ENCODE measurements around the gene COMMD4.
"Not testable (repeated sequence)": the region's sequence is repeated elsewhere in the genome, so short reads cannot be mapped to it uniquely, and the experiment has no call there.

Gene COMMD4

DNA sequence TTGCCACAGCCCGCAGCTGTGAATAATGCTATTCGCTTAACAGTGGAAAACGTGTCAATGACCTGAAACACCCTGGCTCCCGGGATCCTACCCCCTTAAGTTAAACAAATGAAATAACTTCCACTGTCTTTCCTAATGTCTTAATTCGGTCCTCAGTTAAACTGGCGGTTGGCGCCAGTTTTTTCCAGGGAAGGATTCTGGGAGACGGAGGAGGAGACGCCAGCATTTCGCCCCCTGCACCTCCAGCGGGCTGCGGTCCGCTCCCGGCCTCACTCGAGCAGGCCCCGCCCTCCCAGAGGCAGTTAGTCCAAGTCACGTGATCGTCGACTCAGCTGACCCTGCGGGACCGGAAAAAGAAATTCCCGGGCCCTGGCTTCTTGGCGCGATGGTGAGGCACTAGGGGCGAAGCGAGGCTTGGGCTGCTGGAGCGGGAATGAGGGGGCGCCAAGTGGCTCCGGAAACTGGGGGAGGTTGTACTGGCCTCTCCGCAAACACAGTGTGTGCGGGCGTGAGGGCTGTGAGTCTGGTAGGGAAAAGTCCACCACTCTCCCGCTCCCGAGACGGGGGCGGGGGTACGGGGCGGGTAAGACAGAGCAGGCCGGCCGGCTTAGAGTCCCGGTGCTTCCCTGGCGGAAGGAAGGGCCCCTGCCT, at the start of gene COMMD4:
Gene COMMD4, plus strand, starts transcription at position 359 of the 651 bp plus-strand sequence. Its CDS starts 27 bp downstream, at position 386.
- DNase-seq = peak; percentile 63 to 97 (median 89)

DNA sequence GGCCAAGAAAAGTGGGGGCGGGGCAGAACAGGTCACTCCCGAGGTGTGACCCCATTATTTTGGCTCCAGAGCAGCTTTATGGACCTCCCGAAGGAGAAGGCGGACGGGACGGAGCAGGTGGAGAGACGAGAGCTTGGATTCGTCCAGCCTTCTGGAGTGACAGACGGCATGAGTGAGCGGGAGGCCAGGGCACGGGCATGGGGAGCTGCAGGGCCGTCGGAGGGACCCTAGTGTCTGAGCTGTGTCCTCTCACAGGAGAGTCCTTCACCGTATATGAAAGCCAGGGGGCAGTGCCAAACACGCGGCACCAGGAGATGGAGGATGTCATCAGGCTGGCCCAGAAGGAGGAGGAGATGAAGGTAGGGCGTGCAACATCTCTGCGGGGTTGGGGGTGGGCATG, 42.2 kb upstream of the COMMD4 start:
- DNase-seq = not testable (repeated sequence)

DNA sequence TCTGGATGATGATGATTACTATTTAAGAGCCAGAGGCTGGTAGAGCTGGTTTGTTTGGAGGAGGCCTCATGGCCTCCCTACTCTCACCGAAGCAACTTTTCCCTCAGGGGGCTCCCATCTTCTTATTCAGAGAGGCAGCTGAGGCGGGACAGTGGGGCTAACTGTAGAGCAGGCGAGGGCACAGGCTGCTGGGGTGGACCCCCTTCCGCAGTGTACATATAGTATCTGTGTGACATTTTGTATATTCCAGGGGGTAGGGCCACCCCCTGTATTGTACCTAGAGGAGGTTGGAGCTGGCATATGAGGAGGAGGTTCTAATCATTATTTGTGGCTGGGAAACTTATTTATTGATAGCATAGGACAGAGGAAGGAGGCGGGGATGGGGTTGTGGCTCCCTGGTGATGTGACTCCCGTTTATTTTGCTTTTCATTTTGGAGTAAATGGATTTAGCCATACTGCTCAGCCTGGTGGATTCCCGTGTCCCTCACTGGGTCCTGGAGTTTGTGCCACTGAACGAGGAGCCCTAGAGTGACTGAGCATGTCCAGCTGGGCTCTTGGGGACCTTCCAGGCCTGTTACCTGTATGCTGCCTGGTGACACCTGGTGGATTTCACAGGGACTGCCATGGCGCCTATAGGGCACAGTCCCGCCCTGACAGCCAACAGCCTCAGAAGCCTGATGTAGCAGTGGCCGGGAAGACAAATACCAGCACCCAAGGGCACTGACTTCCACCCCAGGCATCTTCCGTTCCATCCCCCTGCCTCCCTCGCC, 37.1 kb upstream of the COMMD4 start:
- DNase-seq = not testable (repeated sequence)

DNA sequence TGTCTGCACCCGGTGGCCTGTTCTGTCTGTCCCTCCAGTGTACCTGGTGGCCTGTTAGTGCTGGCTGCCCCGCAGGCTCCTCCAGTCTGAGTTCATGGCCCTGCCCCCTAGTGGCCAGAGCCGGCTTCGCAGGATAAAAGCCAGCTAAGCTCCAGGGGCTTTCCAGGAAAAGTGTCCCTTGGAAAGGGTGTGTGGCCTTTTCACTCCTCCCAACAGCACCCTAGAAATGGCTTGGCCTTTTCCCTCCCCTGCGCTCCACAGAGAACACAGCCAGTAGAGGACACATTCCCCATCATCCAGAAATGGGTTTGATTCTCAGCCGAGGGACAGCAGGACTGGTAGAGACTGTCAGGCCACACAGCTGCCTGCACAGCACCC, 36.6 kb upstream of the COMMD4 start:
- not testable (repeated sequence) for DNase-seq

DNA sequence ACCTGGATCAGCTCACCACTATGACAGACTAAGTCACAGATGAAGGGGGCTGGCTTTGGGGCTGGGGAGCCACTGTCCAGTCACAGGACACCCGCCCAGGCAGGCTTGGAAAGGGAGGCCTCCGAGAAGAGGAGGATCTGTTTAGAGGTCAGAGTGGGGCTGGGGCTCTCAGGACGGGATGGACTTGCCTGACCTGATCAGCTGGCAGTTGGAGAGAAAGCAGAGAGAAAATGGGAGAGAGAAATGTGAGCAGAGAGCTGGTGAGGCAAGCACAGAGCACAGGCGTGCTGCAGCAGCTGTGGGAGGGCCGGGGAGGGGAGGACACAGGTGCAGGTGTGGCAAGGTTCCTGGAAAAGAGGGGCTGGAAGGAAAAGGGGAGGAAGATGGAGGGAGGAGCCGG, 35.8 kb upstream of the COMMD4 start:
- DNase-seq = not testable (repeated sequence)

DNA sequence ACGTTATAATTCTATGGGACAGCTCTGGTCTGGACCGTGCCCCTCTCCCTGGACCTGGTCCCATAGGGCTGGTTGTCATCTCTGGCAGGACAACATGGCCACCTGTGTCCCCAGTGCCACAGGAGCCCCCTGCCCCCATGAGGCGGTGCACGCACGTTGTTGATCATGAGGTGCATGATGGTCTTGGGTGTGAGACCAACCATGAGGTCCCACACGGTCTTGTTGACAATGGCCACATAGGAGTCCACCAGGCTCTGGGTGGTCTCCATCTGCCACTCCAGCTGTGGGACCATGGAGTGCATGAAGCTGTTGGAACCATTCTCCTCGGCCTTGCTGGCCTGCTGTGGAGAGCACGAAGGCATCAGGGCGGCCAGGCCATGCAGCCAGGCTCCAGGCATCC, 33.5 kb upstream of the COMMD4 start:
- DNase-seq = no peak

DNA sequence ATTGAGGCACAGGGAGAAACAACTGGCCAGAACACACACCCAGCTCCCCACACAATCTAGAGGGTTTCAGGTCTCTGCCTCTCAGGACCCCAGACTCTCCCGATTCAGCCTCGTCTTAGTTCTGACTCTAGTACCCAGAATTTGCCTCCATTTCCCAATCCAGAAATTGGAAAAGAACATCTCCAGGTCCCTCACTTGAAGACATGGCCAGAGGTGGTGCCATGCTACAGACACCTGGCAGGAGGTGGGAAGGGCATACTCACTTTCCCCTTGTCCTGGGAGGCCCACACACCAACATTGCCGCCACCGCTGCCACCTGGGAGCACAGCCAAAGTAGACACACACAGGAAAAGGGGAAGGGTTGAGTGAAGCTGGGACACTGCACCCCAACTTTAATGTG, 33.1 kb upstream of the COMMD4 start:
- not testable (repeated sequence) for DNase-seq

DNA sequence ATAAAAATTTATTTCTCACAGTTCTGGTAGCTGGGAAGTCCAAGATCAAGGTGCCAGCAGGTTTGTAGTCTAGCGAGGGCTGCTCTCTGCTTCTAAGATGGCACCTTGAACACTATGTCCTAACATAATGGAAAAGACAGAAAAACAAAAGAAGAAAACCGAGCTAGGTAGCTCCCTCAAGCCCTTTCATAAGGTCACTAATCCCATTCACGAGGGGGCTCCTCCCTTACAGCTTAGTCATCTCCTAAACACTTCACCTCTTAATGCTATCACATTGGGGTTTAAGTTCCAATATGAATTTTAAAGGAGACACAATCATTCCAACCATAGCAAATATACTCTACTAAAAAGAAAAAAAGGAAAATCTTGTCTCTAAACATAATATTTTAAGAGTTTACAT, 29.7 kb upstream of the COMMD4 start:
- DNase-seq = no peak

DNA sequence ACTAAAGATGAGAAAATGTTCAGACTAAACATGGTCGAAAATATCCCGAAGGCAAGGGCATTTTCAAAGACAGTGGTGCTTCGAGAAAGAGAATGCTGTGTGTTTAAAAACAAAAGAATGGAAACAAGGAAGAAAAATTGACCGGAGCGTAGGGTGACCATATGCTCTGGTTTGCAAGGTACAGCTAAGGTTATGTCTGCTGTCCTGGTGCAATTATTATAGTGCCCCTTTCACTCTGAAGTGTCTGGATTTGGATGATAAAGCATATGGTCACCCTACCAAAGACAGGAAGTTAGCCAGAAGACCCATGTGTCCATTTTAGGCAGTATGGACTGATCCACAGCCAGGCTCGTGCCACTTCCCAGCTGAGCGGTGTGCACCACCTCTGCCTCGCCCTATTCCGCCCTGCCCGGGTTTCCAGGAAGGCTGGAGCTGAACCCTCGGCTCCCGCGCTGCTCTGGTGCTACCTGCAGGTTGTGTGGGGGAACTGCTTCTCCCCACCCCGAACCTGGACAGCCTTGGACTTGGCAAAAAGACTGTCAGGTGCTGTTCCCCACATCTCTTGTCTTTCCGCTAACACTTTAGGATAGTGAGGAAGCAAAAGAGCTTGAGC, 28.0 kb upstream of the COMMD4 start:
- DNase-seq = peak in 1 of 51 donors; percentile 4

DNA sequence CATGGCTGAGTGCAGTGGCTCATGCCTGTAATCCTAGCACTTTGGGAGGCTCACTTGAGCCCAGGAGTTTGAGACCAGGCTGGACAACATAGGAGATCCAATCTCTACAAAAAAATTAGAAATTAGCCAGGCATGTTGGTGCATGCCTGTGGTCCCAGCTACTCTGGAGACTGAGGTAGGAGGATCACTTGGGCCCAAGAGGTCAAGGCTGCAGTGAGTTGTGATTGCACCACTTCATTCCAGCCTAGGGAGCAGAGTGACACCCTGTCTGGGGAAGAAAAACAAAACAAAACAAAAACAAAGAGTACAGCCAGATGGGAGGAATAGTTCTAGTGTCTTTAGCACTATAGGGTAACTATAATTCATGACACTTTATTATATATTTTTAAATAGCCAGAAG, 26.2 kb upstream of the COMMD4 start:
- DNase-seq = no peak

DNA sequence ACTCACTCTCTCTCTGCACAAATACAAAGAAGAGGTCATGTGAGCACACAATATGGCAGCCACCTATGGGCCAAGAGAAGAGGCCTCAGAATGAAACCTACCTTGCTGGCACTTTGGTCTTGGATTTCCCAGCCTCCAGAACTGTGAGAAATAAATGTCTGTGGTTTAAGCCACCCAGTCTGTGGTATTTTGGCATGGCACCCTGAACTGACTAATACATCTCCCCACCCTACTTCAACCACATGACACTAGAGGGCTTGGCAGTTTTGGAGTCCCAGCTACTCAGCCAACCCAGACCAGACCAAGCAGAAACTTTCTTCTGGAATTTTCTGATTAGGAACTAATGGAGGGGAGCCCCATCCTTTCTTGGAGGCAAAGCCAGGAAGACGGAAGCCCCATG, 23.3 kb upstream of the COMMD4 start:
- DNase-seq = not testable (repeated sequence)

DNA sequence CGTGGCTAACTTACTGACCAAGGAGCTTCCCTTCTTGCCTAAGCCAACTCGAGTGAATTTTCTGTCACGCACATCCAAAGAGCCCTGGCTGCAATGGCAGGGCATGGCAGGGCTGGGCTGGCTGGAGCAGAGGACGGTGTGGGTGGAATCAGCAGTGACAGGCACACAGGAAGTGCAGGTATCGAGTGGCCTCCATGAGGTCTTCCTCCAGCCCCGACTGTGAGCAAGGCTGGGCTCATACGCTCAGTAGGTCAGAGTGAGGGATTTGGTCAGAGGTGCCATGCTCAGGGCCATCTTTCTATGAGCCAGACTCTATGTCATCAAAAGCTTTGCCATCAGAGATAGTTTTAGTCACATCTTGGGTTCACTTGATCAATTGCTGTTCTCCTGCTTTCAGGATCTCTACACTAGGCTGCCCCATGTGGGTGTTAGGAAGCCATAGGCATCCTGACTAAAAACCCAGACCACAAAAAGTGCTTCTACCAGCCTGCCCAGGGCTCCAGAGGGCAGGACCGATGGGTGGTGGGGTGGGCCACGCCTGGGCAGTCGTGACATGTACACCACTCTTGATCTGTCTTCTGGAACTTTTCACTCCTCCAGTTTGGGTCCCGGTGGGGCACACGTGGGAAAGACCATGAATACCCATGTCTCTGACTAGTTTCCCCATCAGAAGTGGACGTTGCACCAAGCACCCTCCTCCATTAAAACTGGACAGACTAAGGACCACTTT, 22.6 kb upstream of the COMMD4 start:
- no peak for DNase-seq

DNA sequence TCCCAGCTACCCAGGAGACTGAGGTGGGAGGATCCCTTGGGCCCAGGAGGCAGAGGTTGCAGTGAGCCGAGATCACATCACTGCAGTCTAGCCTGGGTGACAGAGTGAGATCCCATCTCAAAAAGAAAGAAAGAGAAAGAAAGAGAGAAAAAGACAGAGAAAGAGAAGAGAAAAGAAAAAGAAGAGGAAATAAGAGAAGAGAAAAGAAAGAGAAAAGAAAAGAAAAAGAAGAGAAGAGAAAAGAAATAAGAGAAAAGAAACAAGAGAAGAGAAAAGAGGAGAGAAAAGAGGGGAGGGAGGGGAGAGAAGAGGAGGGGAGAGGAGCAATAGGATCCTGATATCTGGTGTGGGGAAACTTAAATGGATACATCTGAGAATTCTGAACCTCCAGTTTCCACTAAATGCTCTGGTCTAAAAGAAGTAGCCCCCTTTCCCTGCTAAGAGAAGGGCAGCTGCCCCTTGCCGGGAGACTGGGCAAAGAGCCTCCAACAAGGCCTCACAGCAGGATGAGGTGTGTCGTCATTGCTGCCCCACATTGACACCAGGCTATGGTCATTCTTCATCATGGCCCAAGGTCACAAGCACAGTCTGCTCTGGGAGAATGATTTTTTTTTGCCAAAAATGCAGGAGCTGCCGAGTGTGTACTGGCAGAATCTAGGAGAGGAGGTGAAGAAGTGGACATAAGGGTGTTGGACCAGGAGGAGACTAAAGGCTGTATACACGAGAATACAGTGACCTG, 21.1 kb upstream of the COMMD4 start:
- DNase-seq = no peak

DNA sequence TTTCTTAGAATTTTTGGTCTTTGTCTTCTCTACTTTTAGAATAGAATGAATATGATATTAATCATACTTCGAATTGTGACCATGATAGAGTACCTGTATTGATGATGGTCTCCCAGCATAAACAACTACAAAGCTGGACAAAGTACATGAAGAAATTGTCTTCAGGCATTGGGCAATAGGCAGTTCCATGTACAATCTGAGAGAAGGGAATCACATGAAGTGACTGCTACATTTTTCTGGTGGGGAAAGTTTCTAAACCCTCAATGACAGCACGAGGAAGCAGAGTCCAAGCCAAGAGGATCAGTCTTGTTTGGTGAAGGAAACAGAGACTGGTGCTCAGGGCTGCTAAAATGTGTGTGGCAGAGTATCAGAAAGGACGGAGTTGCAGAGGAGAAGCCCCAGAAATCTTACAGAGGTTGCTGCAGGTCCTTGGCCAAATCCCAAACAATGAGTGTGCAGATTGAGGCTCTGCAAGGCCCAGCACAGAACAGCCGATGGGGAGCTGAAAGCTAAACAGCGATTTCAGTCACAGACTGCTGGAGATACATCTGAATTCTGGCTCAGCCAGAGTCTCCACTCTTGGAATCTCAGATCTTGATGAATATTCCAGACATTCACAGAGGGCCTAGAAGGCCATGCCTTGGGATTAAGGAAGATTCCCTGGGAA, 16.5 kb upstream of the COMMD4 start:
- not testable (repeated sequence) for DNase-seq

DNA sequence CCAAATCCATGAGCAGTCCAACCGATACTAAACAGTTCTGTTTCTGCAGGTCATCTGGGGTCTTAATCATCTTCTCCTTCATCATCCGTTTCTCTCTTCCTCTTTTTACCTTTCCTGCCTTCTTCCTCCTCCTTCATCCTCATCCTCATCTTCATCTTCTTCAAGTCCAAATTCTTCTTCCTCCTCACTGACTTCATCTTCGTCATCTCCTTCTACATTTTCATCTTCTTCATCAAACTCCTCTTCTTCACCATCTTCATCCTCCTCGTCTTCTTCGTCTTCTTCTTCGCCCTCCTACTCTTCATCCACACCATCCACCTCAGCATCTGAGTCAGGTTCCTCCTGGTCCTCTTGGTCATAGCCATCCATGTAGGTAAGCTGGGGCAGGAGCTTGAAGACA, 14.2 kb upstream of the COMMD4 start:
- no peak for DNase-seq

DNA sequence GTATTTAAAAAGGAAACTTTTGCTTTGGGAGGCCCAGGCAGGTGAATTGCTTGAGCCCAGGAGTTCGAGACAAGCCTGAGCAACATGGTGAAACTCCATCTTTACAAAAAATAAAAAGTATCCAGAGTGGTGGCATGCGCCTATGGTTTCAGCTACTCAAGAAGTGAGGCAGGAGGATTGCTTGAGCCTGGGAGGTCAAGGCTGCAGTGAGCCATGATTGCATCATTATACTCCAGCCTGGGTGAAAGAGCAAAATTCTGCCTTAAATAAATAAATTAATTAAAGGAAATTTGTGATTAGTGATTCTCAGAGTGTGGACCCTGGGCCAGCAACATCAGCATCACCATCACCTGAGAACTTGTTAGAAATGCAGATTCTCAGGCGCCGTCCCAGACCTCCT, 9.9 kb upstream of the COMMD4 start:
- DNase-seq = no peak

DNA sequence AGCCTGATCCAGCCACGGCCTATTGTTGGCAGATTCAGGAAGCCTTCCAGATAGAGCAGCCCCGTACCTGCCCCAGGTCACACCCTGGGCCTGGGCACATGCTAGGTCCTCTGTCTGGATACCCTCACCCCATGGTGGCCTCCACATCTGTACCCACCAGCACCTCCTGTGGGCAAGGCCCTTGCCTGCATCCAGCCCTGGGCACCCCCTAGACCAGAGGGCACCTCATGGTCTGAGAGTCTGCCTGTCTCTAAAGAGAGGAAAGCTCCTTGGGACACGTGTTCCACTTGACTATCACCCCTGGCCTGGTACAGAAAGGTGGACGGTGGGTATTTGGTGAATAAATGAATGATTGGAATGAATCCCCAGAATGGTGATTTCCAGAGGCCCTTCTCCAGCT, 8.9 kb upstream of the COMMD4 start:
- no peak for DNase-seq

DNA sequence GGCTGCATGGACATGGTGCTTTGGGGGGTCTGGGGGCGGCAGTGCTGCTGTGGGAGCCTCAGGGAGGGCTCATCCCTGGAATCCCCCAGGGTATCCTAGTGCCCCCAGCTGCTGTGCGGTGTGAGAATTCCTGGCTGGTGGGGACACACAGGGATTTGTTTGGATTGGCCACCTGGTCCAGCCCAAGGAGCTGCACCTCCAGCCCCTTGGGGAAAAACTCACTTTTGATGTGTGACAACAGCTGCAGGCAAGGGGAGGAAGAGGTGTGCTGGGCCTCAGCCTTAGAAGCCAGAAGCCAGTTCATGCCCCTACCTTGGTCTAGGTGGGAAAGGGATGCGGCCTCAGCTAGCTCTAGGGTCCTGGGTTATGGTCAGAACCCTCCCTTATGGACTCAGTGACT, 8.4 kb upstream of the COMMD4 start:
- DNase-seq = no peak

DNA sequence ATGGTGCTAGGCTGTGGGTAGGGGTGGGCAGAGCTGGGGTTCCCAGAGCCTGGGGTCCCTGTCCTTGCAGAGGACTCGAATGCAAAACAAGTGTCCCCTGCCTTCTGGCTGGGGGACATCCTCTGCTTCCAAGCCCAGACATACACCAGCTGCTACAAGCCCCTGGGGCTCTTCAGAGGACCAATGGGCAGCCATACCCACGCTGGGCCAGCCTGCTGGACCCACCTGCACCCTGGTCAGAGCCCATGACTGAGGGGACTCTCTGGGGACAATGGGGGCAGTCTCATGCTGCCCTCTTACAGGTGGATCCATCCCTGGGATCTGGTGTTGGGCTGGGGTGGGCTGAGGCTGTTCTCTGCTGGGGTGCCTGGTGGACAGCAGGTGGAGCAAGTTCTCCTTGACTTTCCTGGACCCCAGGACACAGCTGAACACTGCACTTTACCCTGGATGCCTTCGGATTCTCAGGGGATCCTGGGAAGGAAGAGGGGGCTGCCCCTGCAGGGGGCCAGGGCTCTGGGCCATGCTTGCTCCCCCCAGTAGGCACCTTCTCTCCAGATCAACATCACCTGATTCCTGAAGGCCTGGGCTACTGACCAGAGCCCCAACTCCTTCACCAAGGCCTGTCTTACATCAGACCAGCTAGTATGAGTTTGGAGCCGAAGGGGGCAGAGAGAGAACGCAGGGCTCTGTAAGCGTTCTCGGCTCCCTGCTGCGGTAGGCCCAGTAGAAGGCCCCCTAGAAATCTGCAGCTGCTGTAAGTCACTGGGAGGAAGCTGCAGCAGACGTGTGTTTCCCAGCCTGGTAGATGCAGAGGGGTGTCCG, 7.2 kb upstream of the COMMD4 start:
- DNase-seq = no peak

DNA sequence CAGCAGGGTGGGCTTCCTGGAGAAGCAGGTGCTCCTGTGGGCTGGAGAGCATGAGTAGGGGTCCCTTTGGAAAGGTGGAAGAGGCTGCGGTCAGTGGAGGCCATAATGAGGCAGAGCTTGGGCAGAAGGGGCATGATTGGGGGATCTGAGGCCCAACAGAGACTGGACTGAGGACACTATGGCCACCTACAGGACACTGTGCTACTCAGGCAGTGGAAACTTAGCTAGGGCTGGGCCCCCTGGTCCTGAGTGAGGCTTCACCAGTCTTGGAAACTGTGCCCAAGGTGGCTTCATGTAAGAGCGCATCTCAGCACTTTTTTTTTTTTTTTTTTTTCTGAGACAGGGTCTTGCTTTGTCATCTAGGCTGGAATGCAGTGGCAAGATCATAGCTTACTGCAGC, 6.3 kb upstream of the COMMD4 start:
- no peak for DNase-seq

Data from hypothalamus (tissue), 51 donors.